Smooth muscle cell (in vitro differentiated cells): ENCODE results near the gene LIN37. TPM values are rescaled to one million over a fixed set of nuclear protein-coding genes. Genes with fewer than 3 reads are reported as not detected.
"Not testable (repeated sequence)": the region's sequence is repeated elsewhere in the genome, so short reads cannot be mapped to it uniquely, and the experiment has no call there.

Experiments
- DNase-seq: peaks from one replicate; lab custom pipeline; 2025; ENCODE audit not compliant: unreplicated experiment; lab: John Stamatoyannopoulos, UW
- H2AFZ ChIP-seq: fragments of 200-600 bp; sonication (generic); 2 replicates; pipeline ENCODE4 v1.6.0; 2016; ENCODE audit warnings: antibody characterized with exemption, low read depth, mild to moderate bottlenecking
- H3F3A ChIP-seq: fragments of 200-600 bp; sonication (generic); 2 replicates; pipeline ENCODE4 v1.6.0; 2017; ENCODE audit warnings: antibody characterized with exemption, low read depth
- H3K27ac ChIP-seq: fragments of 200-600 bp; sonication (generic); 2 replicates; pipeline ENCODE4 v1.5.1; 2016; ENCODE audit warnings: low read depth, mild to moderate bottlenecking
- H3K27me3 ChIP-seq: fragments of 200-600 bp; sonication (generic); 2 replicates; pipeline ENCODE4 v1.6.1; 2016; ENCODE audit warnings: low read depth, mild to moderate bottlenecking
- H3K36me3 ChIP-seq: fragments of 200-600 bp; sonication (generic); 2 replicates; pipeline ENCODE4 v1.5.1; 2016; ENCODE audit warnings: low read depth
- H3K4me1 ChIP-seq: fragments of 200-600 bp; sonication (generic); 2 replicates; pipeline ENCODE4 v1.5.1; 2016; ENCODE audit warnings: low read depth
- H3K4me2 ChIP-seq: fragments of 200-600 bp; sonication (generic); 2 replicates; pipeline ENCODE4 v1.6.0; 2016; ENCODE audit warnings: mild to moderate bottlenecking
- H3K4me3 ChIP-seq: fragments of 200-600 bp; sonication (generic); 2 replicates; pipeline ENCODE4 v1.5.1; 2016; ENCODE audit warnings: mild to moderate bottlenecking
- H3K79me2 ChIP-seq: fragments of 200-600 bp; sonication (generic); 2 replicates; pipeline ENCODE4 v1.6.0; 2016; ENCODE audit warnings: low read depth, mild to moderate bottlenecking
- H3K9ac ChIP-seq: fragments of 200-600 bp; sonication (generic); 2 replicates; pipeline ENCODE4 v1.6.0; 2016; ENCODE audit warnings: low read depth
- H3K9me3 ChIP-seq: fragments of 200-600 bp; sonication (generic); replicated peaks from 2 replicates; pipeline ENCODE4 v1.5.1; 2016; ENCODE audit warnings: low read depth
- H4K20me1 ChIP-seq: fragments of 200-600 bp; sonication (generic); 2 replicates; pipeline ENCODE4 v1.6.0; 2016; ENCODE audit warnings: low read depth
- CTCF ChIP-seq: fragments of 200-600 bp; sonication (generic); IDR thresholded peaks from 2 replicates; pipeline ENCODE4 v1.5.1; 2017; ENCODE audit warnings: borderline replicate concordance, mild to moderate bottlenecking, antibody characterized with exemption; ENCODE audit not compliant: insufficient read depth, poor library complexity, severe bottlenecking
- WGBS: methylation state at CpG from one replicate; pipeline ENCODE4 v1.1.7; 2016; ENCODE audit warnings: low lambda C conversion rate; 5-methylcytosine and 5-hydroxymethylcytosine counted together
- polyA plus RNA-seq: library from polyadenylated mRNA; unstranded; fragments of >200 nt; fragmentation: Nextera tagmentation; extraction: Ambion mirVana; gene quantifications from 2 replicates; pipeline ENCODE4 v1.2.1, GENCODE V29; 2016
- total RNA-seq: library from RNA; depleted of rRNA; stranded (reverse); fragments of >200 nt; gene quantifications from 2 replicates; pipeline ENCODE4 v1.2.3, GENCODE V29; 2014

The LIN37 gene
- total and polyA plus RNA-seq, 2 experiments from 2014 or later, result 16.4 to 17.8 TPM

GRCh38 chr19:35722461-35722860 lies 25.9 kb upstream of the LIN37 start:
- no peak for TF ChIP-seq CTCF
- no peaks in the 10 kb centered on the region for H3K9me3 ChIP-seq
- DNase-seq, result no peak
- 98% methylated on average over 14 of the region's 14 CpGs for WGBS
- H3F3A ChIP-seq, result no peaks in the 10 kb centered on the region
- H3K27ac ChIP-seq, result no peak overlapping the region
- H3K4me3 ChIP-seq, result no peak overlapping the region
- peaks cover 6% of the 10 kb centered on the region for H3K36me3 ChIP-seq
- H2AFZ ChIP-seq, result no peak overlapping the region
- H3K27me3 ChIP-seq, result no peaks in the 10 kb centered on the region
- peaks cover 5% of the 10 kb centered on the region for H3K4me1 ChIP-seq
- H3K79me2 ChIP-seq, result peaks cover 39% of the 10 kb centered on the region
- no peak overlapping the region for H3K4me2 ChIP-seq
- H3K9ac ChIP-seq, result no peak overlapping the region
- H4K20me1 ChIP-seq, result peaks cover 25% of the 10 kb centered on the region

GRCh38 chr19:35722897-35723296 lies 25.5 kb upstream of the LIN37 start:
- Histone ChIP-seq H3F3A (no peaks in the 10 kb centered on the region), H3K4me2 (no peak overlapping the region), H3K36me3 (peaks cover 6% of the 10 kb centered on the region), H3K27me3 (no peaks in the 10 kb centered on the region), H2AFZ (no peak overlapping the region), H3K27ac (no peak overlapping the region), H3K4me3 (no peak overlapping the region), H3K79me2 (peaks cover 39% of the 10 kb centered on the region), H3K4me1 (peaks cover 5% of the 10 kb centered on the region), H3K9ac (no peak overlapping the region), H4K20me1 (peaks cover 25% of the 10 kb centered on the region), H3K9me3 (no peaks in the 10 kb centered on the region)
- no peak for DNase-seq
- 98% methylated on average over 16 of the region's 16 CpGs for WGBS
- TF ChIP-seq CTCF, result no peak

GRCh38 chr19:35723671-35724070 lies 24.7 kb upstream of the LIN37 start:
- no peak overlapping the region for H3K4me2 ChIP-seq
- H2AFZ ChIP-seq, result no peak overlapping the region
- no peak for TF ChIP-seq CTCF
- DNase-seq, result no peak
- no peaks in the 10 kb centered on the region for H3K9me3 ChIP-seq
- 98% methylated on average over 24 of the region's 24 CpGs for WGBS
- no peaks in the 10 kb centered on the region for H3K27me3 ChIP-seq
- H3K9ac ChIP-seq, result no peak overlapping the region
- H3K4me3 ChIP-seq, result no peak overlapping the region
- H3K36me3 ChIP-seq, result peaks cover 6% of the 10 kb centered on the region
- no peaks in the 10 kb centered on the region for H3F3A ChIP-seq
- H4K20me1 ChIP-seq, result peaks cover 22% of the 10 kb centered on the region
- peaks cover 34% of the 10 kb centered on the region for H3K79me2 ChIP-seq
- no peak overlapping the region for H3K27ac ChIP-seq
- peaks cover 5% of the 10 kb centered on the region for H3K4me1 ChIP-seq

- not testable (repeated sequence) for H3K27me3 ChIP-seq, H3K9me3 ChIP-seq, DNase-seq, H3K27ac ChIP-seq, H2AFZ ChIP-seq, H3K4me2 ChIP-seq, H3K9ac ChIP-seq, H3K36me3 ChIP-seq, H3F3A ChIP-seq, H3K4me1 ChIP-seq, H3K4me3 ChIP-seq
- Histone ChIP-seq H3K79me2 (peaks cover 29% of the 10 kb centered on the region), H4K20me1 (peaks cover 20% of the 10 kb centered on the region)
- WGBS, result 96% methylated on average over 7 of the region's 7 CpGs
Measured at GRCh38 chr19:35724132-35724531, 24.2 kb upstream of the LIN37 start.
